ENCODE results near the gene HNRNPD.
"Not testable (repeated sequence)": the region's sequence is repeated elsewhere in the genome, so short reads cannot be mapped to it uniquely, and the experiment has no call there.

Gene HNRNPD, protein sequence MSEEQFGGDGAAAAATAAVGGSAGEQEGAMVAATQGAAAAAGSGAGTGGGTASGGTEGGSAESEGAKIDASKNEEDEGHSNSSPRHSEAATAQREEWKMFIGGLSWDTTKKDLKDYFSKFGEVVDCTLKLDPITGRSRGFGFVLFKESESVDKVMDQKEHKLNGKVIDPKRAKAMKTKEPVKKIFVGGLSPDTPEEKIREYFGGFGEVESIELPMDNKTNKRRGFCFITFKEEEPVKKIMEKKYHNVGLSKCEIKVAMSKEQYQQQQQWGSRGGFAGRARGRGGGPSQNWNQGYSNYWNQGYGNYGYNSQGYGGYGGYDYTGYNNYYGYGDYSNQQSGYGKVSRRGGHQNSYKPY

DNA sequence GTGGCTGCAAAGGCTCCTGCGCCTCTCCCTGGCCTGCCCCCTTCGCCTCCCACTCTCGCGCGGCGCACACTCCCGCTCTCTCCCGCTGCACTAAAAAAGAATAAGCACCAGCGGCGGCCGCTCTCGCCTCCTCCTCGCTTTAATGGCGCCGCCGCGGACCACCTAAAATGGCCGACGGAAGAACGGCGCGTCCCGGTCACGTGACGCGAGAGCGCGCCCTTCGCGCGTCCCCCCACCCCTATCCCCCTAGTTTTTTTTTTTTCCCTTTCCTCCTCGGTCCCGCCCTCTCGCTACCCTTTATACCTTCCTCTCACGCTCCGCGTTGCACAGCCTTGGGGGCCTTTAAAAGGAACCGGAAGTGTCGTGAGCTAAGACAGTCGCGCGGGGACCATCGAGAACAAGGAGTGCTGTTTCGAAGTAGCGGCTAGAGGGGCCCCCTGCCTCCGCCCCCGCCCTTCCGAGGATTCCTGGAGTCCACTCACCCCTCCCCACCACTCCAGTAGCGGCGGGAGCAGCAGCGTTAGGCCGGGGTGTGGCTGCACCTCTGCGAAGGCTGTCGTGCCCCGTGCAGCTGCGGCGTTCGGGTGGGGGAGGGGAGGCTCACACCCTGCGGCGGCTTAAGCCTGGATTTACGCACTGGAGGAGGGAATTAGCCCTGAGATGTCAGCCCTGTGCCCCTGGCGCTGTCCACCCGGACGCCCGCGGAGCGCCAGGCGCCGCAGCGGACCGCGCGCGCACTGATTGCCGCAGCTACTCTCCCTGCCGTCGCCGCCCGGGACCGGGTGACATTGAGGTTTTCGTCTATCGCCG is at the start of gene HNRNPD:
Gene HNRNPD, minus strand, starts transcription at position 176 of the 810 bp plus-strand sequence. CDS start 313 bp downstream, outside the sequence.
- DNase-seq: peak; percentile 93 to 95

DNA sequence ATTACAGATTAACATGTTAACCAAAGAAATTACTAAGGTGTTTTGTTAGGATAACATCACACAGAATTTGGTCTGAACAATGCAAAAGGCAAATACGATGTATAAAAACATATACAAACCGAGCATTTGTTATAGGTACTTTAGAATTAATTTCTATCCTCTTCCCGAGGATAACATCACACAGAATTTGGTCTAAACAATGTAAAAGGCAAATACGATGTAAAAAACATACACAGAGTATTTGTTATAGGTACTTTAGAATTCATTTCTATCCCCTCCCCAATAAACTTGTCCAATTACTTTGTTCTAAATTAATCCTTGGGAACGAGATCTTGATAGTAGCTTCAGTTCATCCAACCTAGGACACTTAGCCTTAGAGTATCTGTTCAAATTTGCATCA is 48.8 kb upstream of the HNRNPD start:
- DNase-seq: no peak

DNA sequence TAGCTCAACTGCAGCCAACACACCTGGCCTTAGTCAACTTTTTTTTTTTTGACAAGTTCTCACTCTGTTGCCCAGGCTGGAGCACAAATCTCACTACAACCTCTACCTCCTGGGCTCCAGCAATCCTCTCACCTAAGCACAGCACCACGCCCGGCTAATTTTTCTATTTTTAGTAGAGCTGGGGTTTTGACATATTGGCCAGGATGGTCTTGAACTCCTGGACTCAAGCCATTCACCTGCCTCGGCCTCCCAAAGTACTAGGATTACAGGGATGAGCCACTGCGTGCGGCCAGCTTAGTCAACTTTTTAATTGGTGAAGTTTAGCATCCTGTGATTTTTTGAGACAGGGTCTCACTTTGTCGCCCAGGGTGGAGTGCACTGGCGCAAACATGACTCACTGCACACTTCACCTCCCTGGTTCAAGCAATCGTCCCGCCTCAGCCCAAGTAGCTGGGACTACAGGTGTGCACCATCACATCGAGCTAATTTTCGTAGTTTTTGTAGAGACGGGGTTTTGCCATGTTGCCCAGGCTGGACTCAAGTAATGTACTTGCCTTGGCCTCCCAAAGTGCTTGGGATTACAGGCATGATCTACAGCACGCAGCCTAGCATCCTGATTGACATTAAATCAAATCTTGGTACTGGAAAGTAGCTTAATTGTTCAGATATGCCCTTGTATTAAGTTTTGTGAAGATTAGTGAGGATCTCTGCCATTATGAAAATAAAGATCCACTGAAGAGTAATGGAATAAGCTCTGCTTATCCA is 48.2 kb upstream of the HNRNPD start:
- peak; percentile 45 to 49 for DNase-seq

DNA sequence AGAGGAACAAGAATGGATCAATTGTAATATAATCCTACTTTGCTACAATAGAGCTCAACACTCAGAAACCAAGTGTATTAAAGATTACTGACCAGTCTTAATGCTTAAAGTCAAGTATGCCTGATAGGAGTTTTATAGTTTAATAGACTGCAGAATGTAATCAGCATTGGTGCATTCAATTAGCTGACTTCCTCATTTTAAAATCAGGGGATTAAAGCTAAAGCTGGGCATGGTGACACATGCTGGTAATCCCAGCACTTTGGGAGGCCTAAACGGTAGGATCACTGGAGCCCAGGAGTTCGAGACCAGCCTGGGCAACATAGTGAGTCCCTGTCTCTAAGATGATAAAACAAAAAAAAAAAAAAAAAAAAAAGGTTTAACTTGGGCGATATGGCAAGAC is 45.7 kb upstream of the HNRNPD start:
- no peak for DNase-seq

DNA sequence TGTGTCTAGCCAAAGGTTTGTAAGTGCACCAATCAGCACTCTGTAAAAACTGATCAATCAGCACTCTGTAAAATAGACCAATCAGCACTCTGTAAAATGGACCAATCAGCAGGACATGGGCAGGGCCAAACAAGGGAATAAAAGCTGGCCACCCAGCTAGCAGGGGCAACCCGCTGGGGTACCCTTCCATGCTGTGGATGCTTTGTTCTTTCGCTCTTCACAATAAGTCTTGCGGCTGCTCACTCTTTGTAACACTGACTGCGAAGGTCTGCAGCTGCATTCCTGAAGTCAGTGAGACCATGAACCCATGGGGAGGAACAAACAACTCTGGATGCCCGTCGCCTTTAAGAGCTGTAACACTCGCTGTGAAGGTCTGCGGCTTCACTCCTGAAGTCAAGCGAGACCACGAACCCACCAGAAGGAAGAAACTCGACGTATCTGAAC is 42.2 kb upstream of the HNRNPD start:
- no peak for DNase-seq

DNA sequence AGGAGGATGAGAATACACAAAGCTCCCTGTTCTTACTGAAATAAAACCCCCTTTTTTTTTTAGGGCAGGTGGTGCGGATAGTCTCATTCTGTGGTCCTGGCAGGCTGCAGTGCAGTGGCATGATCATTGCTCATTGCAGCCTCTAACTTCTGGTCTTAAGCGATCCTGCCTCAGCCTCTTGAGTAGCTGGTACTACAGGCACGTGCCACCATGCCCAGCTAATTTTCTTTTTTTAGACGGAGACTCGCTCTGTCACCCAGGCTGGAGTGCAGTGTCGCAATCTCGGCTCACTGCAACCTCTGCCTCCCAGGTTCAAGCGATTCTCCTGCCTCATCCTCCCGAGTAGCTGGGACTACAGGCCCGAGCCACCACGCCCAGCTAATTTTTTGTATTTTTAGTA is 41.3 kb upstream of the HNRNPD start:
- DNase-seq: not testable (repeated sequence)

DNA sequence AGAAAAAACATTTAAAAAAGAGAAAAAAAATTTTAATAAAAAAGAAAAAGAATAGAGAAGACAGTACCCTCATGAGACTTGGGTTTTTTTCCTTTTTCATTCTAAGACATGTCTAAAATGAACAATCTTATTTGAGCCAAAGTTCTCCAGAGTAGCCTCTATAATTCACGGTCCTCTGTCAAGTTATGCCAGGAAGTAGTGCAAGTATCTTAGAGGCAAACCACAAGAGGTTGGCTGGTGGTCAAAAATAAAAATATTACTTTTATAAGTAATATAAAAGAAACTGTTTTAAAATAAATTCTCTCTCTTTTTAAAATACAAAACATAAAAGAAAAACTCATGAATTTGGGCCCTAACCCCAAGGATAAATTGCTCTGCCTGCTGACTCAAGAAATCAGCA is 29.9 kb upstream of the HNRNPD start:
- no peak for DNase-seq

DNA sequence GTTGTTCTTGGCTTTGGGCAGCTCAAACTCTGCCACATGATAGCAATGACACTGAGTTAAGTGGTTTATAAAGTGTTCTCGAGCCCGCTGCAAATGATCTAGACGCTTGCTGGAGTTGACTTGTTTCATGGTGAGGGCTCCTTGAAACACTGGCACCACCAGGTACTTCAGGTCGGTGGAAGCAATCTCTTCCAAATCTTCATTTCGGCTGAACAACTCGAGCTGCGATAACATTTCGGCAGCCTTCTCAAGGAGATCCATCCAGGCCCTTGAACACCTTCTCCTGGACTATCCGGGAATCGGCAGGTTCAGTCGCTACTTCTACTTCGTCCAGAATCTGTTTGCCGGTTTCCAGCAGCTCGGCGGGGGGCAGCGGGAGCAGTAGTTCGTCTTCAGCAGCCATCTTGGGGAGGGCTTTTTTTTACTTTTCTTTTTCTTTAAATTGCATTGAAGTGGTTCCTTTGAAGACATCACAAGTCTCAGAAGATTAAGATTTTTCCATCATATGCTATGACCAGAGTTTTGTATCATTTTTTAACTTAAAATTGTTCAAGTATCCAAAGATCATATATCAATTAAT is 28.5 kb upstream of the HNRNPD start:
- DNase-seq: no peak

DNA sequence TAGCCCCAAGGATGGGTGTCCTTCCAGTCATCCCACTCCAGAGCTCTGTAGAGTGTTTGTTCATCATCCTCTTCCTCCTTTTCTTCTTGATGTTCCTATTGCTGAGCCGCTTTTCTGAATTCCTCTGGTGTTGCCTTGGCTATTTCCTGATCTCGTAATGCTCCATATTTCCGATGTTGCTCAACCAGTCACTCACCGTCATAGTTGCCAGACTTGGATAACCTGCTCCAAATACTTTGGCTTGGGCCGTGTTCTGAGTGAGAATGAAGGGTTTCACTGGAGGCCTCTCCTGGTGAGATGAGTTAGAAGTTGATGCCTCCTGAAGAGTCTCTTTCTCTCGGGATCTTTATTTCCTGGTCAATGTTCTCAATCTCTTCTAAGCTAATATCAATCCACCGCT is 27.8 kb upstream of the HNRNPD start:
- DNase-seq: no peak

DNA sequence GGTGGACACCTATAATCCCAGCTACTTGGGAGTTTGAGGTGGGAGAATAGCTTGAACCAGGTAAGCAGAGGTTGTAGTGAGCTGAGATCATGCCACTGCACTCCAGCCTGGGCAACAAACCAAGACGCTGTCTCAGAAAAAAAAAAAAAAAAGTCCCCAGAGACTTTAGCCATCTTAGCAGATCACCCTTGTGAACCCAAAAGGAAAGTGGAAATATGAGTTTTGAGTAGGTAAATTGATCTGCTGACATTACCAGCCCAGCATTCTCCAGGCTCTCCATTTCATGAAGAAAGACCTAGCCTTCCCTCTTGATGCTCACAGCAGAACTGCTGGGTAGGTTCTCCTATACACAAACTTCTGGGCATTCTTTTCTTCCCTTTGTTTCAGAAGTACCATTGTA is 24.5 kb upstream of the HNRNPD start:
- no peak for DNase-seq

DNA sequence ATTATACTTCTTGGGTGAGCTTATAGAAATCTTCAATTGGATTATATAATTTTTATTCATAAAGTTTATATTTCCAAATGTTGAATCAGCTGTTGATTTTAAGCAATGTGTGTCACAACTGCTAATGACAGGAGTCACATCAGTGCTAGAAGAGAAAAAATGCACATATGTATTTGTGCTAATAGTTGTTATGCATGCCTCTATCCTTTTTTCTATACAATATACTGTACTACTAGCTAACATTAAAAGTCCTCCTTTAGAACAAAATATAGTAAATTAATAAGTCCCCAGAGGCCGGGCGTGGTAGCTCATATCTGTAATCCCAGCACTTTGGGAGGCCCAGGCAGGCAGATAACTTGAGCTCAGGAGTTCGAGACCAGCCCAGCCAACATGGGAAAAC is 23.7 kb upstream of the HNRNPD start:
- no peak for DNase-seq

DNA sequence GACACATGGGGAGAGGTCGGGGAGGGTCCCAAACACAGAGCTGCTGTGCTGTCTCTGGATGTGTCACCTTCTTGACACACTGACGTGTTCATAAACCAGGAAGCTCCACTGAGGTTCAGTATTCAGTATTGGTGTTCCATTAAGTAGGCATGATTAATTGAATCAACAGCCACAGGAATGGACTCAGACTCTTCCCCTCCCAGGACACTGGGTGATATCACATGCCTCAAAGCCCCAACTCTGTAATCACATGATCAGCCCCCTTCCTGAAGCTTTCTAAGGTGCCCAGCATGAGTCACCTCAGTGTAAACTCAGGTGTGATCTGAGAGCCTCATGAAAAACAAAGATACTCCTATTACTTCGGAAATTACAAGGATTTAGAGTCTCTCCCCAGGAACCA is 21.1 kb upstream of the HNRNPD start:
- DNase-seq: no peak

DNA sequence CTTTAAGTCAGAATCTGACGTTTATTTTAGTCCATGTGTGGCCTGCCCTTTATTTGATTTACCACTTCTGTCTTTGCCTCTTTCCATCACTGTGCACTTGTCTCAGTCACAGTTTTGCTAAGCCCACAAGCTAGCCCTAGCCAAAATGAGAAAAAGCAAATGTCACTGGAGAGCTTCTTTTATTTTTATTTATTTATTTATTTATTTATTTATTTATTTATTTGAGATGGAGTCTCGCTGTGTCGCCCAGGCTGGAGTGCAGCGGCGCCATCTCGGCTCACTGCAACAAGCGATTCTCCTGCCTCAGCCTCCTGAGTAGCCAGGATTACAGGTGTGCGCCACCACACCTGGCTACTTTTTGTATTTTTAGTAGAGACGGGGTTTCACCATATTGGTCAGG is 16.3 kb upstream of the HNRNPD start:
- not testable (repeated sequence) for DNase-seq

DNA sequence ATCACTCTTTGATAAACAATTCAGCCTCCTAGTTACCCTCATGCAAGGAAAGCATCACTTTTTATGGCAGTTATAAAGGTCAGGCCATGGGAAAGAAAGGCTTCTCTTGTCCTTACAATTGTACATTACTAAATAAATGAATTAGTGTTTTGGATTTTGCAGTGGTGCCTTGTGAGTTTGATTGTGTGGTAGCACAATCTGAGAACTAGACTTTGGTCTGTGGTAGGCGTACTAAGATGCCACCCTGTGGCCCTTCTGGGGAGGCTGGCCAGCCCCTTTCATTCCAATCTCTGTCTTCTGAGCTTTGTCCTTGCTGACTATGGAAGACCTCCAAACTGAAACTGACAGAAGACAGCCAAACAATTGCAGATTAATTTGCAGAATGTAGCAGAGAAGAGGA is 14.6 kb upstream of the HNRNPD start:
- DNase-seq: no peak

DNA sequence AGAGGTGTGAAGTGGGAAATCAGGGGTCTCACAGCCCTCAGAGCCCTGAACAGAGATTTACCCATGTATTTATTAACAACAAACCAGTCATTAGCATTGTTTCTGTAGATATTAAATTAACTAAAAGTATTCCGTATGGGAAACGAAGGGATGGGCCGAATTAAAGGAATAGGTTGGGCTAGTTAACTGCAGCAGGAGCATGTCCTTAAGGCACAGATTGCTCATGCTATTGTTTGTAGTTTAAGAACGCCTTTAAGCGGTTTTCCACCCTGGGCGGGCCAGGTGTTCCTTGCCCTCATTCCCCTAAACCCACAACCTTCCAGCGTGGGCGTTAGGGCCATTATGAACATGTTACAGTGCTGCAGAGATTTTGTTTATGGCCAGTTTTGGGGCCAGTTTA is 12.5 kb upstream of the HNRNPD start:
- not testable (repeated sequence) for DNase-seq

DNA sequence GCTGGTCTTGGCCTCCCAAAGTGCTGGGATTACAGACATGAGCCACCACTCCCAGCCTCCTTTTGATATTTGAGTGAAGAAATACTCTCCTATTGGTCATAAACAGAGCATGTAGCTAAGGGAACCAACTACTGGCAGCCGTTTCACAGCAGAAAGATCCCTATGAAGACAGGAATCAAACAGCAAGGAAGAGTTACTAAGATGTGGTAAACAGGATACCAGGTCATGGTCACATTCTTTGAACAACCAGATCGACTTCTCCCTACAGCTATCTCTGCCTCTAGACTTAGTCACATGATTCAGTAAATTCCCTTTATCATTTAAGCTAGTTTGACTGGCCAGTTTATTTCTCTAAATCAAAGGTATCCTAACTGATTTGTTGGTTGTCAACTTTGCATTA is 9.0 kb upstream of the HNRNPD start:
- no peak for DNase-seq

DNA sequence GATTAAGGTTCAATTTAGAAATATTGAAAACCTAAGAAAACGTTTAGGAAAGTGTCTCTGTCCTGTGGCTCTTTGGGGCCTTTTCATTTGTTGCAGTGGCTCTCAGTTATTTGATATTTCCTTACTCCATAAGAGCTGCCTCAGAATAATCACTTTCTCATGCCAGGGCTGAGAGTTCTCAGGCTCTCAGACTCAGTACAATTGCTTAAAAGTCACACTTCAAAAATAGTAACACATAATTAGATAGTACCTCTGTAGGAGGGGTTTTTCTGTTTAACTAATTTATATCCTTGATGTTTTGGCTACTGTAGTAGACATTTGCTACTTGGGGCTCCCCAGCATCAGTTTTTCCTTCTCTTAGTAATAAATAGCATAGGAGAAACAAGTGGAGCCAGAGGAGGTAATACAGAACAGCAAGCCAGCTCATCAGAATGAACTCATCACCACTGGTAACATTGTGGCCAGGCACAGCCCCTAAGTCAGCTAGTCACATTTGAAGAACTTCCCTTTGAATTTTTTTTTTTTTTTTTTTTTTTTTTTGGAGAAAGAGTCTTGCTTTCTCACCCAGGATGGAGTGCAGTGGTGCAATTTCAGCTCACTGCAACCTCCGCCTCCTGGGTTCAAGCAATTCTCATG is 8.0 kb upstream of the HNRNPD start:
- DNase-seq: no peak

DNA sequence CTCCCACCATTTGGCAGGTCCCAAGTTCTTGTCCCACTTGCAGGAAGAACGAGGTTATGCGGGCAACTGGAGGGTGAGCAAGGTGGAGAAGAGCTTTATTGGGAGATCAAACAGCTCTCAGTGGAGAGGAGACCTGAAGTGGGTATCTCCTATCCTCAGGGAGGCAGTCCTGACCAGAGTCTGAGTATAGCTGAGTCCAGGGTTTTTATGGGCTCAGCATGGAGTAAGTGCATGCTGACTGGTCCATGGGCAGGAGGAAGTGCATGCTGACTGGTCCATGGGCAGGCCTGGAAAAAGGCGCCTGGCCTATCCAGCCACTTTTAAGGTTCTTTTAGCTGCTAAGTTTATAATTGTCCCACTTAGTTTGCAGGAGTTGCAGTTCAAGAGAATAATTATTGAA is 7.4 kb upstream of the HNRNPD start:
- DNase-seq: no peak

DNA sequence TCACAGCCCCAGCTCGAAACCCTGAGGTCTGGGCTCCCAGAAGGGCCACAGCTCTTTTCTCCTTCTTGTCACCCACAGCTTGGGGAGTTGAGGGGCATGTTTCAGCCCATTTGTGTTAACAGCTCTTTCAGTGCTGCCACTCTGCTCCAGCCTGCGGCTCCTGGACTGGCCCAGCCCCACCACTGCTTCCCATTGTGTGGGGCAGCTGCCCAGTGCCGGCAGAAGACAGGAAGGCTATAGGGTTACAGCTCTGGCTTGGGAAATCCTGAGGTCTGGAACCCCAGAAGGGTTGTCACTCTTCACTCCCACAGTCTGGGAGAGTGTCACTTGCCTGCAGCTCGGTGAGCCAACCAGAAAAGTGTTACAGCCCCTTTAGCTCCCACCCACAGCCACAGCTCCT is 7.0 kb upstream of the HNRNPD start:
- DNase-seq: no peak

DNA sequence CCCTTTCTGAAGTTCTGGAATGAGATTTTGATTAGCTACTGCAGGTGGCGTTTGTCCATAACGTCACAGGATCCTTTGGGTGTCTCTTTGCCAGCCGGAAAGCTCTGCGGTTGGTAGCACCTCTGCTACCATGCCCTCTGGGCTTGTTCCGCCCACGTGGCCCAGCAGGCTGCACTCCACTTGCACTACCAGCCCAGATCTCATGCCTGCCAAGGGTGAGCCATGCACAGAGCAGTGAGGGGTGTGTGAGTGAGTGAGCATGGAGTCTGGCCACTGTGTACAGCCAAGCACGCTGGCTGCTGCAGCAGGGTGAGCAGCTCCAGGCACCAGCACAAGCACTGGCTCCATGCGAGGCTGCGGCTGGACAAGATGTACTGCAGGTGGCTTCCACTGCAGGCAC is 6.6 kb upstream of the HNRNPD start:
- no peak for DNase-seq

DNA sequence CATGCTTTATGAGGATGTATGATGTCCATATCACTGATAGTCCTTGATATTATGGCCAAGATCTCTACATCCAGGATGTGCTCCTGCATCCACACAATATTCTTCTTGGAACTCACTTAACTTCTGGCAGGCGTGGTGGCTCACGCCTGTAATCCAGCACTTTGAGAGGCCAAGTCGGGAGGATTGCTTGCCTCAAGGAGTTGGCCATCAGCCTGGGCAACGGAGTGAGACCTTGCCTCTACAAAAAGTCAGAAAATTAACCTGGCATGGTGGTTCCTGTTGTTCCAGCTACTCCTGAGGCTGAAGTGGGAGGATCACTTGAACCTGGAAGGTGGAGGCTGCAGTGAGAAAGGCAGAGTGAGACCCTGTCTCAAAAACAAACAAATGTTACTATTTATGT is 2.3 kb upstream of the HNRNPD start:
- no peak for DNase-seq

DNA sequence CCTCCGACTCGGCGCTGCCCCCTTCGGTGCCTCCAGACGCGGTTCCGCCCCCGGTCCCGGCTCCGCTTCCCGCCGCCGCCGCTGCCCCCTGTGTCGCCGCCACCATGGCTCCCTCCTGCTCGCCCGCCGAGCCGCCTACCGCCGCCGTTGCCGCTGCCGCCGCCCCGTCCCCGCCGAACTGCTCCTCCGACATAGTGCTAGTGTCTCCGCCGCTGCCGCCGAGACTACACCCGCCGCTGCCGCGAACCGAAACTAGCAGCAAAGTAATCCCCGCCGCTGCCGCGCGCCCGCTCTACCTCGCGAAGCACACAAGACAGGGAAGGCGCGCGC is 340 bp downstream of the HNRNPD start:
- DNase-seq: no peak
